SK-N-SH (cell line): Measurements from ENCODE around the gene MACROD2. TPM values are rescaled to one million over a fixed set of nuclear protein-coding genes. Genes with fewer than 3 reads are reported as not detected.

Source experiments
- CTCF ChIA-PET: fragments of 300-600, 350-600 bp; formaldehyde crosslinking; extraction: SDS; loops from one replicate; lab custom pipeline; 2021; lab: Yijun Ruan, JAX
- POLR2A ChIA-PET: fragments of 350-600 bp; sonication (Branson Sonifier 250); formaldehyde crosslinking; extraction: SDS; loops from one replicate; lab custom pipeline; 2020; ENCODE audit warnings: antibody characterized with exemption, inconsistent platforms; lab: Yijun Ruan, JAX
- DNase-seq: peaks from one replicate; pipeline ENCODE4 v3.0.0; 2012
- H2AFZ ChIP-seq: fragments of 200-600 bp; sonication (generic); 2 replicates; pipeline ENCODE4 v1.8.1; 2016; ENCODE audit warnings: antibody characterized with exemption, mild to moderate bottlenecking, low read depth
- H3F3A ChIP-seq: fragments of 200-600 bp; sonication (generic); replicated peaks from 2 replicates; pipeline ENCODE3; 2016; ENCODE audit warnings: antibody characterized with exemption, mild to moderate bottlenecking; ENCODE audit not compliant: insufficient read depth
- H3K27ac ChIP-seq, 2 experiments: fragments of 200-500 bp in 1 of 2; fragments of 200-600 bp in 1 of 2; sonication (Bioruptor generic) in 1 of 2; sonication (generic), shearing (Covaris generic) in 1 of 2; 2 replicates each; pipeline versions ENCODE4 v1.5.1 to v1.6.1; 2014 to 2016; ENCODE audit warnings: low read depth in 2 of 2, inconsistent platforms in 1 of 2, low read length in 1 of 2, mild to moderate bottlenecking in 1 of 2, mixed read lengths in 1 of 2
- H3K27me3 ChIP-seq: fragments of 200-600 bp; sonication (generic), shearing (Covaris generic); 2 replicates; pipeline ENCODE4 v1.6.1; 2016; ENCODE audit warnings: mixed run types; ENCODE audit not compliant: insufficient read depth
- H3K36me3 ChIP-seq, 2 experiments: fragments of 200-500 bp in 1 of 2; fragments of 200-600 bp in 1 of 2; sonication (Bioruptor generic) in 1 of 2; sonication (generic) in 1 of 2; replicated peaks in 1 of 2; 2 replicates each; pipeline versions ENCODE3 to v1.5.1; 2014 to 2016; ENCODE audit warnings: low read length in 1 of 2, mild to moderate bottlenecking in 1 of 2; ENCODE audit not compliant: insufficient read depth in 2 of 2, control insufficient read depth in 1 of 2
- H3K4me1 ChIP-seq, 2 experiments: fragments of 200-500 bp in 1 of 2; fragments of 200-600 bp in 1 of 2; sonication (Bioruptor generic) in 1 of 2; sonication (generic), shearing (Covaris generic) in 1 of 2; 2 replicates each; pipeline versions ENCODE4 v1.5.1 to v1.6.1; 2014 to 2016; ENCODE audit warnings: low read depth in 1 of 2, low read length in 1 of 2, mixed run types in 1 of 2; ENCODE audit not compliant: insufficient read depth in 2 of 2, control insufficient read depth in 1 of 2
- H3K4me2 ChIP-seq: fragments of 200-600 bp; sonication (generic), shearing (Covaris generic); 2 replicates; pipeline ENCODE4 v1.6.1; 2017; ENCODE audit warnings: mixed run types
- H3K4me3 ChIP-seq, 2 experiments: fragments of 200-500 bp in 1 of 2; fragments of 200-600 bp in 1 of 2; sonication (Bioruptor generic) in 1 of 2; sonication (generic), shearing (Covaris generic) in 1 of 2; 2 replicates each; pipeline versions ENCODE4 v1.5.1 to v1.8.1; 2014 to 2016; ENCODE audit warnings: low read depth in 2 of 2, inconsistent platforms in 1 of 2, low read length in 1 of 2, mild to moderate bottlenecking in 1 of 2, mixed read lengths in 1 of 2, moderate library complexity in 1 of 2
- H3K79me2 ChIP-seq: fragments of 200-600 bp; sonication (generic); 2 replicates; pipeline ENCODE4 v1.8.1; 2017; ENCODE audit warnings: mild to moderate bottlenecking; ENCODE audit not compliant: insufficient read depth
- H3K9ac ChIP-seq: fragments of 200-600 bp; sonication (generic); 2 replicates; pipeline ENCODE4 v1.6.1; 2017; ENCODE audit warnings: mixed run types
- H3K9me2 ChIP-seq: fragments of 200-600 bp; sonication (generic); 2 replicates; pipeline ENCODE4 v1.6.1; 2017; ENCODE audit warnings: mixed run types
- H3K9me3 ChIP-seq: fragments of 200-600 bp; sonication (generic); 2 replicates; pipeline ENCODE4 v1.6.1; 2017; ENCODE audit warnings: mixed run types, mild to moderate bottlenecking, moderate library complexity
- H4K20me1 ChIP-seq: fragments of 200-600 bp; sonication (generic); 2 replicates; pipeline ENCODE4 v1.6.1; 2017; ENCODE audit warnings: mild to moderate bottlenecking, mixed run types; ENCODE audit not compliant: insufficient read depth
- CHD2 ChIP-seq: fragments of 150-350 bp; IDR thresholded peaks from 2 replicates; pipeline ENCODE4 v1.6.1; 2018; ENCODE audit warnings: low read length; ENCODE audit not compliant: partially characterized antibody
- EP300 ChIP-seq, 2 experiments: IDR thresholded peaks; 2 replicates each; pipeline versions ENCODE4 v1.4.0 to v1.6.1; 2012; ENCODE audit warnings: borderline replicate concordance in 1 of 2, low read depth in 1 of 2, low read length in 1 of 2
- GATA2 ChIP-seq: sonication (generic); formaldehyde crosslinking; IDR thresholded peaks from 2 replicates; pipeline ENCODE4 v1.5.0; 2020; ENCODE audit warnings: mild to moderate bottlenecking, missing genetic modification reagents
- IRF3 ChIP-seq: fragments of 150-350 bp; IDR thresholded peaks from 2 replicates; pipeline ENCODE4 v1.6.1; 2016; ENCODE audit warnings: mild to moderate bottlenecking, low read depth, low read length
- JUND ChIP-seq: IDR thresholded peaks from 2 replicates; pipeline ENCODE4 v1.4.0; 2012
- NRF1 ChIP-seq: IDR thresholded peaks from 2 replicates; pipeline ENCODE4 v1.6.1; 2012; ENCODE audit warnings: low read depth, mild to moderate bottlenecking, low read length
- PBX3 ChIP-seq: IDR thresholded peaks from 2 replicates; pipeline ENCODE4; 2012
- POLR2AphosphoS5 ChIP-seq: IDR thresholded peaks from 2 replicates; pipeline ENCODE4 v1.6.1; 2012; ENCODE audit warnings: low read depth, low read length
- RAD21 ChIP-seq: IDR thresholded peaks from 2 replicates; pipeline ENCODE4 v1.6.1; 2012; ENCODE audit warnings: mild to moderate bottlenecking, low read length
- RCOR1 ChIP-seq: fragments of 150-350 bp; IDR thresholded peaks from 2 replicates; pipeline ENCODE4 v1.6.1; 2017; ENCODE audit warnings: antibody characterized with exemption, low read length
- REST ChIP-seq: IDR thresholded peaks from 2 replicates; pipeline ENCODE4 v1.6.1; 2012; ENCODE audit warnings: mild to moderate bottlenecking, low read depth, low read length, moderate library complexity
- SIN3A ChIP-seq: IDR thresholded peaks from 2 replicates; pipeline ENCODE4 v1.6.1; 2012; ENCODE audit warnings: low read depth, mild to moderate bottlenecking, low read length, moderate library complexity, borderline replicate concordance
- TEAD4 ChIP-seq: IDR thresholded peaks from 2 replicates; pipeline ENCODE4 v1.4.0; 2012; ENCODE audit warnings: mild to moderate bottlenecking, borderline replicate concordance; ENCODE audit not compliant: insufficient read depth
- YY1 ChIP-seq: IDR thresholded peaks from 2 replicates; pipeline ENCODE4 v1.4.0; 2012; ENCODE audit warnings: low read depth, mild to moderate bottlenecking
- ZBTB33 ChIP-seq: IDR thresholded peaks from 2 replicates; pipeline ENCODE4 v1.4.0; 2012; ENCODE audit warnings: low read depth, borderline replicate concordance
- WGBS: methylation state at CpG from one replicate; pipeline ENCODE4 v1.1.6; 2017; ENCODE audit warnings: low lambda C conversion rate; 5-methylcytosine and 5-hydroxymethylcytosine counted together
- polyA plus RNA-seq, 3 experiments: library from polyadenylated mRNA; depleted of rRNA; stranded (reverse); fragments of >200 nt; gene quantifications; 2 replicates each; pipeline ENCODE4 v1.2.3, GENCODE V29; 2012

The MACROD2 gene
- polyA plus RNA-seq, 1 of the 3 experiments (the other 2 are of a cell fraction), result 0.33 TPM

GRCh38 chr20:14800707-14801425, 805.5 kb downstream of the MACROD2 start (continued):
- TF ChIP-seq RCOR1 (no peak; the same call in 1 of the 2 replicates), YY1 (no peak), IRF3 (no peak), PBX3 (no peak), SIN3A (no peak), POLR2AphosphoS5 (no peak), TEAD4 (no peak), EP300 (IDR thresholded peaks at IDR 0.05; ENCODE audit: borderline replicate concordance in 1 of 2, low read depth in 1 of 2, low read length in 1 of 2) (peak in 1 of 2 experiments; percentile 91; a peak in 2 of 4 replicates)

GRCh38 chr20:14801591-14802325, 806.4 kb downstream of the MACROD2 start:
- no peak overlapping the region for H3K4me2 ChIP-seq
- peak; percentile 28 for DNase-seq
- no peak for TF ChIP-seq NRF1
- 0 out of 2 replicates have a peak, but pooled peaks have one; percentile 21 for TF ChIP-seq GATA2 (CRISPR knock-in tag)
- no peak for TF ChIP-seq JUND
- peak; percentile 28 for TF ChIP-seq CHD2
- no peak for TF ChIP-seq REST
- peak in 1 of 2 experiments; percentile 72; a peak in 1 of 4 replicates for TF ChIP-seq EP300 (IDR thresholded peaks at IDR 0.05; ENCODE audit: borderline replicate concordance in 1 of 2, low read depth in 1 of 2, low read length in 1 of 2)
- no peak for TF ChIP-seq ZBTB33
- TF ChIP-seq RAD21, result no peak
- H3K9ac ChIP-seq, result no peak overlapping the region
- H3K9me3 ChIP-seq, result no peaks in the 10 kb centered on the region
- peaks cover 0 to 26% of the 10 kb centered on the region in 2 experiments; a peak in 2 of 4 replicates for H3K4me1 ChIP-seq
- H3K36me3 ChIP-seq, result no peaks in the 10 kb centered on the region
- H3K27ac ChIP-seq, result peak overlapping the region in 1 of 2 experiments; percentile 87; a peak in 2 of 4 replicates
- no peak overlapping the region for H2AFZ ChIP-seq
- no peak overlapping the region for H3K4me3 ChIP-seq
- no peaks in the 10 kb centered on the region for H3K79me2 ChIP-seq
- POLR2A ChIA-PET, result no interaction called here
- H3K9me2 ChIP-seq, result no peaks in the 10 kb centered on the region; the same call in 1 of the 2 replicates
- 75% methylated on average over 5 of the region's 5 CpGs for WGBS
- no peaks in the 10 kb centered on the region for H3K27me3 ChIP-seq
- no peaks in the 10 kb centered on the region for H4K20me1 ChIP-seq
- no peaks in the 10 kb centered on the region for H3F3A ChIP-seq
- CTCF ChIA-PET, result interaction anchor here (0.6 to 1.0 kb wide), 2 partner anchors 45 to 108 kb away, joined by 3 to 4 read pairs; no protein-coding TSS in a partner anchor
